Dermis microvascular lymphatic vessel endothelial cell (primary cell): ENCODE data around the gene SYNC. TPM values are rescaled to one million over a fixed set of nuclear protein-coding genes. Genes with fewer than 3 reads are reported as not detected.

Experiments
- DNase-seq, 2 donors: peaks; one replicate each; pipeline versions ENCODE4 v3.0.0 to v3.0.0-alpha.2; 2010; ENCODE audit warnings: low read depth in 2 of 2
- total RNA-seq: library from RNA; depleted of rRNA; stranded (reverse); fragments of >200 nt; gene quantifications from 2 replicates; pipeline ENCODE4 v1.2.1, GENCODE V29; 2014

The SYNC gene
- total RNA-seq = 11.7 and 14.7 TPM in 2 replicates

- DNase-seq = peak in 1 of 2 donors; percentile 30
Observed at GRCh38 chr1:32702599-32703478, at the start of gene SYNC. SYNC (minus strand) TSS chr1:32702770; CDS start chr1:32702660, 110 bp downstream.

- no peak for DNase-seq
Observed at GRCh38 chr1:32749771-32750170, 47.2 kb upstream of the SYNC start.

GRCh38 chr1:32749332-32749731, 46.8 kb upstream of the SYNC start:
- no peak for DNase-seq

GRCh38 chr1:32748926-32749325, 46.4 kb upstream of the SYNC start:
- no peak for DNase-seq

GRCh38 chr1:32748348-32748747, 45.8 kb upstream of the SYNC start:
- no peak for DNase-seq

- peak in 1 of 2 donors; percentile 24 for DNase-seq
Observed at GRCh38 chr1:32746130-32746529, 43.6 kb upstream of the SYNC start.

- DNase-seq = no peak
Observed at GRCh38 chr1:32744071-32744425, 41.5 kb upstream of the SYNC start.

GRCh38 chr1:32743380-32744070, 41.0 kb upstream of the SYNC start:
- DNase-seq = peak; percentile 73 to 79

GRCh38 chr1:32742956-32743355, 40.4 kb upstream of the SYNC start:
- no peak for DNase-seq

GRCh38 chr1:32742199-32742947, 39.8 kb upstream of the SYNC start:
- no peak for DNase-seq

- no peak for DNase-seq
Observed at GRCh38 chr1:32741413-32742198, 39.0 kb upstream of the SYNC start.

- no peak for DNase-seq
Observed at GRCh38 chr1:32741059-32741412, 38.5 kb upstream of the SYNC start.

GRCh38 chr1:32736812-32737791, 34.5 kb upstream of the SYNC start:
- DNase-seq = no peak

- peak; percentile 47 to 88 for DNase-seq
Observed at GRCh38 chr1:32733582-32734321, 31.2 kb upstream of the SYNC start.

GRCh38 chr1:32729254-32730046, 26.9 kb upstream of the SYNC start:
- no peak for DNase-seq

GRCh38 chr1:32728413-32729077, 26.0 kb upstream of the SYNC start:
- no peak for DNase-seq

- no peak for DNase-seq
Observed at GRCh38 chr1:32727876-32728275, 25.3 kb upstream of the SYNC start.

- DNase-seq = no peak
Observed at GRCh38 chr1:32725615-32725982, 23.0 kb upstream of the SYNC start.
